GM23248 (cell line): ENCODE measurements around the gene NFKB1.

Source experiments
- EZH2 ChIP-seq: fragments of 200-600 bp; sonication (generic); IDR thresholded peaks from 2 replicates; pipeline ENCODE4 v1.6.1; 2018; ENCODE audit warnings: antibody characterized with exemption, mild to moderate bottlenecking; ENCODE audit not compliant: insufficient read depth, poor library complexity, severe bottlenecking
- EZH2phosphoT487 ChIP-seq: fragments of 200-600 bp; sonication (generic); IDR thresholded peaks from 2 replicates; pipeline ENCODE4 v1.6.1; 2018; ENCODE audit warnings: antibody characterized with exemption, moderate library complexity, mild to moderate bottlenecking, low read depth; ENCODE audit not compliant: insufficient read depth

- TF ChIP-seq EZH2phosphoT487 (no peak), EZH2 (no peak)
Observed at GRCh38 chr4:102524691-102525090, 23.5 kb downstream of the NFKB1 start.
